ENCODE data around the gene ROBO3. TPM values are rescaled to one million over a fixed set of nuclear protein-coding genes. Genes with fewer than 3 reads are reported as not detected.

The ROBO3 gene
- total and polyA plus RNA-seq, 2 of the 8 experiments (the other 6 are each of a cell fraction or from before 2014, with no cell fraction given): 12.1 to 24.6 TPM

DNA sequence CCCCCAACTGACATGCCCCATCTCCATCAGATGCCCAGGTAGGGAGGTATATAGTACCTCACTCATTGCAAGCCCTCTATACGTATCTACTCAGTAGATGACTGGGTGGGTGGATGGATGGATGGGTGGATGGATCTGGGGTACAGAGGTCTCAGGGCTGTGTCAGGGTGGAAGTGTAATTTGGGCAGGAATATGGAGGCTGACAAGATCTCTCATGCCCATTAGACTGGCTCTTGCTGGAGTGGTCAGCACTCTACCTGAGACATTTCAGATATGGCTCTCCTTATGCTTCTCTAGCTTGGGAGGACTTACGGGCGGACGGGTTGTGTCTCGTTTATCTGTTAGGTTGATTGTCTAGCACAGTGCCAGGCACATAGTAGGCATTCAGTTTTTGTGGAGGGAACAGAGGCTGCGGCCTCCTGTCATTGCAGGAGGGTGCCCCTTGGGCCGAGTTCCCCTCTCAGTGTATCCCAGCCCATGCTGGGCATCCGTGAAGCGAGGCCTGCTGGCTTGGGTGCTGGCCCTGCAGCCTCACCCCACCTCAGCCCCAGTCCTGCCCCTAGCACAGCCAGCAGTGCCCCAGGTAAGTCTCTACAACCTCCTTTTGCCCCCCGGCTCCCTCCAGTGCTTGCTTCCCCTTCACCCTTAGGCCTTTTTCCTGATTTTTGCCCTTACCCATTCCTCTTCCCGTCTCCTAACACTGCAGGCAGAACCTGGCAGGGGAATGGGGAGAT is 13.7 kb downstream of the ROBO3 start (continued):
- TF ChIP-seq, protein P1, sequence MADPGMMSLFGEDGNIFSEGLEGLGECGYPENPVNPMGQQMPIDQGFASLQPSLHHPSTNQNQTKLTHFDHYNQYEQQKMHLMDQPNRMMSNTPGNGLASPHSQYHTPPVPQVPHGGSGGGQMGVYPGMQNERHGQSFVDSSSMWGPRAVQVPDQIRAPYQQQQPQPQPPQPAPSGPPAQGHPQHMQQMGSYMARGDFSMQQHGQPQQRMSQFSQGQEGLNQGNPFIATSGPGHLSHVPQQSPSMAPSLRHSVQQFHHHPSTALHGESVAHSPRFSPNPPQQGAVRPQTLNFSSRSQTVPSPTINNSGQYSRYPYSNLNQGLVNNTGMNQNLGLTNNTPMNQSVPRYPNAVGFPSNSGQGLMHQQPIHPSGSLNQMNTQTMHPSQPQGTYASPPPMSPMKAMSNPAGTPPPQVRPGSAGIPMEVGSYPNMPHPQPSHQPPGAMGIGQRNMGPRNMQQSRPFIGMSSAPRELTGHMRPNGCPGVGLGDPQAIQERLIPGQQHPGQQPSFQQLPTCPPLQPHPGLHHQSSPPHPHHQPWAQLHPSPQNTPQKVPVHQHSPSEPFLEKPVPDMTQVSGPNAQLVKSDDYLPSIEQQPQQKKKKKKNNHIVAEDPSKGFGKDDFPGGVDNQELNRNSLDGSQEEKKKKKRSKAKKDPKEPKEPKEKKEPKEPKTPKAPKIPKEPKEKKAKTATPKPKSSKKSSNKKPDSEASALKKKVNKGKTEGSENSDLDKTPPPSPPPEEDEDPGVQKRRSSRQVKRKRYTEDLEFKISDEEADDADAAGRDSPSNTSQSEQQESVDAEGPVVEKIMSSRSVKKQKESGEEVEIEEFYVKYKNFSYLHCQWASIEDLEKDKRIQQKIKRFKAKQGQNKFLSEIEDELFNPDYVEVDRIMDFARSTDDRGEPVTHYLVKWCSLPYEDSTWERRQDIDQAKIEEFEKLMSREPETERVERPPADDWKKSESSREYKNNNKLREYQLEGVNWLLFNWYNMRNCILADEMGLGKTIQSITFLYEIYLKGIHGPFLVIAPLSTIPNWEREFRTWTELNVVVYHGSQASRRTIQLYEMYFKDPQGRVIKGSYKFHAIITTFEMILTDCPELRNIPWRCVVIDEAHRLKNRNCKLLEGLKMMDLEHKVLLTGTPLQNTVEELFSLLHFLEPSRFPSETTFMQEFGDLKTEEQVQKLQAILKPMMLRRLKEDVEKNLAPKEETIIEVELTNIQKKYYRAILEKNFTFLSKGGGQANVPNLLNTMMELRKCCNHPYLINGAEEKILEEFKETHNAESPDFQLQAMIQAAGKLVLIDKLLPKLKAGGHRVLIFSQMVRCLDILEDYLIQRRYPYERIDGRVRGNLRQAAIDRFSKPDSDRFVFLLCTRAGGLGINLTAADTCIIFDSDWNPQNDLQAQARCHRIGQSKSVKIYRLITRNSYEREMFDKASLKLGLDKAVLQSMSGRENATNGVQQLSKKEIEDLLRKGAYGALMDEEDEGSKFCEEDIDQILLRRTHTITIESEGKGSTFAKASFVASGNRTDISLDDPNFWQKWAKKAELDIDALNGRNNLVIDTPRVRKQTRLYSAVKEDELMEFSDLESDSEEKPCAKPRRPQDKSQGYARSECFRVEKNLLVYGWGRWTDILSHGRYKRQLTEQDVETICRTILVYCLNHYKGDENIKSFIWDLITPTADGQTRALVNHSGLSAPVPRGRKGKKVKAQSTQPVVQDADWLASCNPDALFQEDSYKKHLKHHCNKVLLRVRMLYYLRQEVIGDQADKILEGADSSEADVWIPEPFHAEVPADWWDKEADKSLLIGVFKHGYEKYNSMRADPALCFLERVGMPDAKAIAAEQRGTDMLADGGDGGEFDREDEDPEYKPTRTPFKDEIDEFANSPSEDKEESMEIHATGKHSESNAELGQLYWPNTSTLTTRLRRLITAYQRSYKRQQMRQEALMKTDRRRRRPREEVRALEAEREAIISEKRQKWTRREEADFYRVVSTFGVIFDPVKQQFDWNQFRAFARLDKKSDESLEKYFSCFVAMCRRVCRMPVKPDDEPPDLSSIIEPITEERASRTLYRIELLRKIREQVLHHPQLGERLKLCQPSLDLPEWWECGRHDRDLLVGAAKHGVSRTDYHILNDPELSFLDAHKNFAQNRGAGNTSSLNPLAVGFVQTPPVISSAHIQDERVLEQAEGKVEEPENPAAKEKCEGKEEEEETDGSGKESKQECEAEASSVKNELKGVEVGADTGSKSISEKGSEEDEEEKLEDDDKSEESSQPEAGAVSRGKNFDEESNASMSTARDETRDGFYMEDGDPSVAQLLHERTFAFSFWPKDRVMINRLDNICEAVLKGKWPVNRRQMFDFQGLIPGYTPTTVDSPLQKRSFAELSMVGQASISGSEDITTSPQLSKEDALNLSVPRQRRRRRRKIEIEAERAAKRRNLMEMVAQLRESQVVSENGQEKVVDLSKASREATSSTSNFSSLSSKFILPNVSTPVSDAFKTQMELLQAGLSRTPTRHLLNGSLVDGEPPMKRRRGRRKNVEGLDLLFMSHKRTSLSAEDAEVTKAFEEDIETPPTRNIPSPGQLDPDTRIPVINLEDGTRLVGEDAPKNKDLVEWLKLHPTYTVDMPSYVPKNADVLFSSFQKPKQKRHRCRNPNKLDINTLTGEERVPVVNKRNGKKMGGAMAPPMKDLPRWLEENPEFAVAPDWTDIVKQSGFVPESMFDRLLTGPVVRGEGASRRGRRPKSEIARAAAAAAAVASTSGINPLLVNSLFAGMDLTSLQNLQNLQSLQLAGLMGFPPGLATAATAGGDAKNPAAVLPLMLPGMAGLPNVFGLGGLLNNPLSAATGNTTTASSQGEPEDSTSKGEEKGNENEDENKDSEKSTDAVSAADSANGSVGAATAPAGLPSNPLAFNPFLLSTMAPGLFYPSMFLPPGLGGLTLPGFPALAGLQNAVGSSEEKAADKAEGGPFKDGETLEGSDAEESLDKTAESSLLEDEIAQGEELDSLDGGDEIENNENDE (IDR thresholded peaks at IDR 0.05; ENCODE audit: insufficient replicate concordance, low read length): no peak
- TF ChIP-seq SIN3A (conservative IDR thresholded peaks at IDR 0.05 in 1 of 2, IDR thresholded peaks at IDR 0.05 in 1 of 2; ENCODE audit: low read depth in 1 of 2, low read length in 2 of 2): no peak
- TF ChIP-seq BRCA1 (IDR thresholded peaks at IDR 0.05; ENCODE audit: low read depth, low read length): no peak
- TF ChIP-seq, protein P2, sequence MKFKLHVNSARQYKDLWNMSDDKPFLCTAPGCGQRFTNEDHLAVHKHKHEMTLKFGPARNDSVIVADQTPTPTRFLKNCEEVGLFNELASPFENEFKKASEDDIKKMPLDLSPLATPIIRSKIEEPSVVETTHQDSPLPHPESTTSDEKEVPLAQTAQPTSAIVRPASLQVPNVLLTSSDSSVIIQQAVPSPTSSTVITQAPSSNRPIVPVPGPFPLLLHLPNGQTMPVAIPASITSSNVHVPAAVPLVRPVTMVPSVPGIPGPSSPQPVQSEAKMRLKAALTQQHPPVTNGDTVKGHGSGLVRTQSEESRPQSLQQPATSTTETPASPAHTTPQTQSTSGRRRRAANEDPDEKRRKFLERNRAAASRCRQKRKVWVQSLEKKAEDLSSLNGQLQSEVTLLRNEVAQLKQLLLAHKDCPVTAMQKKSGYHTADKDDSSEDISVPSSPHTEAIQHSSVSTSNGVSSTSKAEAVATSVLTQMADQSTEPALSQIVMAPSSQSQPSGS (IDR thresholded peaks at IDR 0.05; ENCODE audit: low read length): no peak
- no peak for TF ChIP-seq KDM5A (IDR thresholded peaks at IDR 0.05; ENCODE audit: low read length)
- TF ChIP-seq EP300 (IDR thresholded peaks at IDR 0.05; ENCODE audit: borderline replicate concordance in 1 of 2, low read depth in 2 of 2, low read length in 2 of 2): no peak
- TF ChIP-seq EZH2 (IDR thresholded peaks at IDR 0.05; ENCODE audit: low read depth, low read length, severe bottlenecking): no peak

All from H1 (cell line).